Adipocyte (in vitro differentiated cells): ENCODE measurements around the gene AKAP3.

Source experiments
- DNase-seq: peaks from one replicate; pipeline ENCODE4 v3.0.0-alpha.2; 2015; ENCODE audit warnings: low read depth
- H3K27me3 ChIP-seq: replicated peaks from 2 replicates; pipeline ENCODE4 v1.7.0; 2013; ENCODE audit warnings: mild to moderate bottlenecking, low read length, moderate library complexity; ENCODE audit not compliant: control insufficient read depth, insufficient read depth
- H3K36me3 ChIP-seq: 2 replicates; pipeline ENCODE4 v1.7.0; 2013; ENCODE audit warnings: low read length, mild to moderate bottlenecking, moderate library complexity; ENCODE audit not compliant: control insufficient read depth, insufficient read depth, severe bottlenecking
- H3K4me1 ChIP-seq: 2 replicates; pipeline ENCODE4 v1.7.0; 2013; ENCODE audit warnings: mild to moderate bottlenecking, low read length, moderate library complexity; ENCODE audit not compliant: control insufficient read depth, insufficient read depth
- H3K4me3 ChIP-seq: 2 replicates; pipeline ENCODE4 v1.7.0; 2013; ENCODE audit warnings: mild to moderate bottlenecking, low read length, moderate library complexity
- H3K9ac ChIP-seq: 2 replicates; pipeline ENCODE4 v1.7.0; 2013; ENCODE audit warnings: mild to moderate bottlenecking, low read length, moderate library complexity
- H3K9me3 ChIP-seq: 2 replicates; pipeline ENCODE4 v1.7.0; 2013; ENCODE audit warnings: mild to moderate bottlenecking, low read length, moderate library complexity; ENCODE audit not compliant: control insufficient read depth

Gene AKAP3

GRCh38 chr12:4648501-4649357 is at the start of gene AKAP3, which contains the start of gene NDUFA9:
Gene AKAP3 (minus strand): TSS chr12:4649051. CDS start chr12:4638196, 10,855 bp downstream.
Gene NDUFA9 (plus strand): TSS chr12:4649114. CDS start chr12:4649127, 13 bp downstream.
- no peaks in the 10 kb centered on the region for H3K36me3 ChIP-seq

DNA sequence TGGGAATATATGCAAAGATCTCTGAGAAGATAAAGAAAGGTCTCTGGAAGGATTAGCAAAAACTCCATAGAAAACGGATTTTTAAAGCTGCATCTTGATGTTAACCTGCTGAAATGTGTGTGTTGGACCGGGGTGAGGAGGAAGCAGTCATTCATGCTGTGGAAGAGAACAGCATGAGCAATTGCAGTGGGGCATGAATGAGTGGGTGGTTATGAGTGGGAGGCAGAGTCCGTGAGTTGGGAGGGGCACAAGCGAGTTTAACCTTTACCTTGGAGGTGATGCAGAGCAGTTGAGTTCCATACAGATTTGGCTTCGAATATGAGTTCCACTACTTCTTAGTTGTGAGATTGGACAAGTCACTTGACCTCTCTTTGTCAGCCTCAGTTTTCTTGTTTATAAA is 41.9 kb upstream of the AKAP3 start:
- Histone ChIP-seq H3K4me1 (no peaks in the 10 kb centered on the region), H3K4me3 (no peak overlapping the region), H3K36me3 (peaks cover 36% of the 10 kb centered on the region), H3K9me3 (no peaks in the 10 kb centered on the region), H3K27me3 (no peaks in the 10 kb centered on the region), H3K9ac (no peak overlapping the region)
- no peak for DNase-seq

More at GRCh38 chr12:4648501-4649357, at the start of gene AKAP3, which contains the start of gene NDUFA9:
- no peaks in the 10 kb centered on the region for H3K27me3 ChIP-seq
- H3K4me3 ChIP-seq = peak within 1 kb of the TSS; percentile 96
- H3K4me1 ChIP-seq = peaks cover 20% of the 10 kb centered on the region
- H3K9me3 ChIP-seq = no peaks in the 10 kb centered on the region
- peak; percentile 88 for DNase-seq
- H3K9ac ChIP-seq = peak within 1 kb of the TSS; percentile 95

DNA sequence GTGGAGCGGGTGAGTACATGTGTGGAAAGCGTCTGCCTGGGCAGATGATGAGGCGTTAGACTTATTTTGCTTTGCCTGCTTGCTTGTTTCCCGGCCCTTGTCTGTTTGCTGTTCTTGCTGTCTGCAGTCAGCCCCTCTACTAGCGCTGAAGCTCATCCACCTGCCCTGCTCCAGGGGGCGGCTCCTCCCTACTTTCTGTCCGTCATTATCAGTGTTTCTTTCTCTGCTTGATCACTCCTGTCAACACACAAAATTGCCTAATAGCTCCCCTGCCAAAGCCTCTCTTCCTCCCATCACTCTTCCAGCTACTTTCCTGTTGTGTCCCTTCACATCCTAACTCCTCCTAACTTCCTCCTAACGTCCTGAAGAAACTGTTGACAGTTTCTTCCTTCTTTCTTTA is 36.5 kb upstream of the AKAP3 start:
- no peaks in the 10 kb centered on the region for H3K9me3 ChIP-seq
- H3K27me3 ChIP-seq = no peaks in the 10 kb centered on the region
- DNase-seq = no peak
- no peaks in the 10 kb centered on the region for H3K4me1 ChIP-seq
- no peak overlapping the region for H3K4me3 ChIP-seq
- peaks cover 69% of the 10 kb centered on the region for H3K36me3 ChIP-seq
- no peak overlapping the region for H3K9ac ChIP-seq

- no peak for DNase-seq
These were observed 32.9 kb upstream of the AKAP3 start for GRCh38 chr12:4681732-4682131.

DNA sequence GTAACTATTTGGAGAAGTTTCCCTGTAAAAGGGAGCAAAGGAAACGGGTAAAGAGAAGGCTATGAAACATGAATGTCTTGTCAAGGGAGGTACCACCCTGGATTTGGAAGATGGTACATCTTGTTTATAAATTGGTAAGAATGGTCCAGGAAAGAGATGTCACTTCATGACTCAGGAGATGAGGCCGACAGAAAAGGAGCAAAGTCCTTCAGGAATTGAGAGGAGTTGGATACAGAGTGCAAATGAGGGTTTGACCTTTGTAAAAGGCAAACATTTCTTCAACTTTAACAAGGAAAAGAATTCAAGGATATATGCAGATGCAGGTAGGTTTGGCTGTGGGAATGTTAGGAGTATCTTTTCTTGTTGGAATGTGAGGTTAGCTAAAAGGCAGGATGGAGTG is 30.9 kb upstream of the AKAP3 start:
- Histone ChIP-seq H3K9me3 (no peaks in the 10 kb centered on the region), H3K4me3 (no peak overlapping the region), H3K9ac (no peak overlapping the region), H3K36me3 (peaks cover 29% of the 10 kb centered on the region), H3K27me3 (no peaks in the 10 kb centered on the region), H3K4me1 (no peaks in the 10 kb centered on the region)
- no peak for DNase-seq

More at GRCh38 chr12:4681732-4682131, 32.9 kb upstream of the AKAP3 start:
- Histone ChIP-seq H3K9me3 (no peaks in the 10 kb centered on the region), H3K36me3 (peaks cover 47% of the 10 kb centered on the region), H3K4me3 (no peak overlapping the region), H3K9ac (no peak overlapping the region), H3K4me1 (no peaks in the 10 kb centered on the region), H3K27me3 (no peaks in the 10 kb centered on the region)

DNA sequence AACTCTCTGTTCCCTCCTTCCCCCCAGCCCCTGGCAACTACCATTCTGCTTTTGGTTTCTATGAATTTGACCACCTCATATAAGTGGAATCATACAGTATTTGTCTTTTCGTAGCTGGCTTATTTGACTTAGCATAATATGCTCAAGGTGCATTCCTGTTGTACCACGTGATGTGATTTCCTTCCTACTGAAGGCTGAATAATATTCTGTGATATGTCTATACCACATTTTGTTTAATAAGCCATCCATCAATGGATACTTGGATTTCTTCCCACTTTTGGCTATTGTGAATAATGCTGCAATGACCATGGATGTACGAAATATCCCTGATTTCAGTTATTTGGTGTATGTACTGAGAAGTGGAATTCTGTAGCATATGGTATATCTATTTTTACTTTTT is 16.4 kb upstream of the AKAP3 start:
- H3K9ac ChIP-seq = no peak overlapping the region
- peaks cover 11% of the 10 kb centered on the region for H3K4me1 ChIP-seq
- H3K27me3 ChIP-seq = no peaks in the 10 kb centered on the region
- no peak overlapping the region for H3K4me3 ChIP-seq
- H3K9me3 ChIP-seq = no peaks in the 10 kb centered on the region
- DNase-seq = no peak
- peaks cover 90% of the 10 kb centered on the region for H3K36me3 ChIP-seq

DNA sequence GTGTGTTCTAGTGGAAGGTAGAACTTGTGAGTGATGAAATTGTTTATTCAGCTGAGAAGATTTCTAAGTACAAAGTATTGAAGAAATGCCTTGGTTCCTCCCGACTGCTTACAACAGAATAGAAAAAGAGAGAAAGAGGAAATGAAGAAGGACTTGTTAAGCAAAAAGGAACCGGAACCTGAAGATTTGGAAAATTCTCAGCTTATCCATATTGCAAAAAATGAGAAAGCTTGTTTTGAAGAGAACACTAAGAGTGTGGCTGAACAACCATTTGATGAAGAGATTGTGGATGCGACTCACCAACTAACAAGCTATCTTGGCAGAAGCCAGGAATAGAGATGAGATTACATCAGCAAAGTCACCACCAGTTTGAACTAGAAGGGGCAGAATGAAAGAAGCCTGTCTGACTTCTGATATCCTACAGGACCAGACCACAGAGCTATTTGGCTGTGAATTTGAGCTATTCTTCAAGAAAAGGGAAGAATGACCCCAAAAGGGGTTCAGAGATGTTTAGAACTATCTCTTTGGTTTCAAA is 15.2 kb upstream of the AKAP3 start:
- DNase-seq = peak; percentile 69
- H3K4me3 ChIP-seq = no peak overlapping the region

GRCh38 chr12:4653691-4654090 is 4.8 kb upstream of the AKAP3 start:
- no peaks in the 10 kb centered on the region for H3K9me3 ChIP-seq
- H3K4me3 ChIP-seq = no peak overlapping the region
- peaks cover 16% of the 10 kb centered on the region for H3K4me1 ChIP-seq
- no peak for DNase-seq
- peaks cover 44% of the 10 kb centered on the region for H3K36me3 ChIP-seq
- no peaks in the 10 kb centered on the region for H3K27me3 ChIP-seq
- no peak overlapping the region for H3K9ac ChIP-seq

More for the DNA sequence above, 15.2 kb upstream of the AKAP3 start:
- H3K9me3 ChIP-seq = no peaks in the 10 kb centered on the region
- H3K36me3 ChIP-seq = peaks cover 90% of the 10 kb centered on the region
- H3K4me1 ChIP-seq = peaks cover 11% of the 10 kb centered on the region
- H3K9ac ChIP-seq = peak overlapping the region; percentile 19
- H3K27me3 ChIP-seq = no peaks in the 10 kb centered on the region

DNA sequence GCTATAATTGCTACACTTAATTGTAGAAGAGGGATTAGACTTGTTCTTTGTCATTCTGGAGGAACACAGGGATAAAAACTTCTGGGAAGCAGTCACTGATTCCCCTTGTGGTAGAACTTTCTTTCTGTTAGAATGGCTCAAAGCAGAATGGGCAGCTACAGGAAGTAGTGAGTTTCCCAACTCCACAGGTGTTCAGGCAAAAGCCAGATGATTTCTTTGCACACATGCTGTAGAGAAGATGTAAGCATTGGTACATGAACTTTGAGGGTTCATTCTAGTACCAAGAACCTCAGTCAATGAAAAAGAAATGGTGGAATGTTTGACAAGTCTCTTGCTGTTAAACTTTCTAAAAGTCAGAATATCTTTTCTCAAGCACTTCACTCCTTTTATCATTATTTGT is 4.4 kb upstream of the AKAP3 start:
- Histone ChIP-seq H3K9me3 (no peaks in the 10 kb centered on the region), H3K9ac (no peak overlapping the region), H3K27me3 (no peaks in the 10 kb centered on the region), H3K4me3 (no peak overlapping the region), H3K4me1 (peaks cover 16% of the 10 kb centered on the region), H3K36me3 (peaks cover 41% of the 10 kb centered on the region)
- DNase-seq = no peak

GRCh38 chr12:4649358-4649661 is 459 bp upstream of the AKAP3 start:
- no peaks in the 10 kb centered on the region for H3K9me3 ChIP-seq
- no peaks in the 10 kb centered on the region for H3K27me3 ChIP-seq
- no peak for DNase-seq
- peak overlapping the region; percentile 95 for H3K9ac ChIP-seq
- peaks cover 1% of the 10 kb centered on the region for H3K36me3 ChIP-seq
- H3K4me3 ChIP-seq = peak overlapping the region; percentile 96
- peaks cover 21% of the 10 kb centered on the region for H3K4me1 ChIP-seq

- peaks cover 18% of the 10 kb centered on the region for H3K4me1 ChIP-seq
- H3K36me3 ChIP-seq = no peaks in the 10 kb centered on the region
- H3K9ac ChIP-seq = peak overlapping the region; percentile 95
- DNase-seq = no peak
- no peaks in the 10 kb centered on the region for H3K9me3 ChIP-seq
- H3K4me3 ChIP-seq = peak overlapping the region; percentile 96
- no peaks in the 10 kb centered on the region for H3K27me3 ChIP-seq
These were observed 749 bp downstream of the AKAP3 start for GRCh38 chr12:4648104-4648500.
